Loucy (cell line): ENCODE results near the gene WNT3.

Source experiments
- H2AFZ ChIP-seq: fragments of 200-600 bp; sonication (generic); 2 replicates; pipeline ENCODE4 v1.6.0; 2016; ENCODE audit warnings: antibody characterized with exemption, mild to moderate bottlenecking, low read length, moderate library complexity
- H3F3A ChIP-seq: fragments of 200-600 bp; 2 replicates; pipeline ENCODE4 v1.6.0; 2016; ENCODE audit warnings: antibody characterized with exemption, low read depth, mild to moderate bottlenecking
- H3K27me3 ChIP-seq: fragments of 200-600 bp; sonication (generic); 2 replicates; pipeline ENCODE4 v1.6.1; 2014; ENCODE audit warnings: low read length, mild to moderate bottlenecking; ENCODE audit not compliant: insufficient read depth, poor library complexity, severe bottlenecking
- H3K36me3 ChIP-seq: fragments of 200-600 bp; sonication (generic); 2 replicates; pipeline ENCODE4 v1.6.1; 2016; ENCODE audit warnings: low read length; ENCODE audit not compliant: insufficient read depth
- H3K4me1 ChIP-seq: fragments of 200-600 bp; sonication (generic); 2 replicates; pipeline ENCODE4 v1.5.1; 2014; ENCODE audit warnings: low read length, mild to moderate bottlenecking; ENCODE audit not compliant: insufficient read depth, poor library complexity, severe bottlenecking
- H3K4me2 ChIP-seq: fragments of 200-600 bp; sonication (generic); 2 replicates; pipeline ENCODE4 v1.6.0; 2014; ENCODE audit warnings: antibody characterized with exemption, low read length, low read depth, mild to moderate bottlenecking; ENCODE audit not compliant: poor library complexity, severe bottlenecking
- H3K4me3 ChIP-seq: fragments of 200-600 bp; sonication (generic); 2 replicates; pipeline ENCODE4 v1.5.1; 2014; ENCODE audit warnings: low read length, mild to moderate bottlenecking, mixed read lengths; ENCODE audit not compliant: poor library complexity, severe bottlenecking
- H3K79me2 ChIP-seq: fragments of 200-600 bp; sonication (generic); 2 replicates; pipeline ENCODE4 v1.6.1; 2014; ENCODE audit warnings: low read length; ENCODE audit not compliant: insufficient read depth
- H3K9ac ChIP-seq: fragments of 200-600 bp; sonication (generic); 2 replicates; pipeline ENCODE4 v1.6.0; 2014; ENCODE audit warnings: mild to moderate bottlenecking, low read depth, low read length, moderate library complexity; ENCODE audit not compliant: poor library complexity, severe bottlenecking
- H3K9me2 ChIP-seq: fragments of 200-600 bp; sonication (generic); replicated peaks from 2 replicates; pipeline ENCODE4 v1.6.1; 2016; ENCODE audit warnings: low read depth, low read length, mixed read lengths
- H3K9me3 ChIP-seq: fragments of 200-600 bp; sonication (generic); 2 replicates; pipeline ENCODE4 v1.6.1; 2014; ENCODE audit warnings: mild to moderate bottlenecking, antibody characterized with exemption, low read length, low read depth; ENCODE audit not compliant: insufficient read depth
- H4K20me1 ChIP-seq: fragments of 200-600 bp; sonication (generic); 2 replicates; pipeline ENCODE4 v1.6.0; 2014; ENCODE audit warnings: antibody characterized with exemption, low read length, mild to moderate bottlenecking; ENCODE audit not compliant: insufficient read depth, poor library complexity, severe bottlenecking
- EZH2phosphoT487 ChIP-seq: fragments of 200-600 bp; IDR thresholded peaks from 2 replicates; pipeline ENCODE4 v1.6.1; 2018; ENCODE audit warnings: antibody characterized with exemption, mild to moderate bottlenecking, moderate library complexity, borderline replicate concordance
- TF ChIP-seq, protein P1 (sequence below): fragments of 200-600 bp; sonication (generic); conservative IDR thresholded peaks from 2 replicates; pipeline ENCODE4 v1.5.1; 2014; ENCODE audit warnings: mild to moderate bottlenecking, antibody characterized with exemption, low read length

Gene WNT3

DNA sequence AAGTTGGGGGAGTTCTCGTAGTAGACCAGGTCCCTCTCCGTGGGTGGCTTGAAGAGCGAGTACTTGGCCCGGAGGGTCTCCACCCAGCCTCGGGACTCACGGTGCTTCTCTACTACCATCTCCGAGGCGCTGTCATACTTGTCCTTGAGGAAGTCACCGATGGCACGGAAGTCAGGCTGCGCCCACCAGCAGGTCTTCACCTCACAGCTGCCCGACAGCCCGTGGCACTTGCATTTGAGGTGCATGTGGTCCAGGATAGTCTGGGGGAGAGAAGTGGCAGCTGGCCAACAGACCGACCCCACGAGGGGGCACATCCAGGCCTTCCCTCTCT, 50.0 kb downstream of the WNT3 start:
- no peaks in the 10 kb centered on the region for H3K9me2 ChIP-seq
- no peaks in the 10 kb centered on the region for H3K27me3 ChIP-seq
- no peaks in the 10 kb centered on the region for H4K20me1 ChIP-seq
- H3K4me3 ChIP-seq: no peak overlapping the region
- H3K4me1 ChIP-seq: peaks cover 16% of the 10 kb centered on the region
- no peaks in the 10 kb centered on the region for H3K36me3 ChIP-seq
- no peaks in the 10 kb centered on the region for H3F3A ChIP-seq
- no peaks in the 10 kb centered on the region for H3K79me2 ChIP-seq
- no peak overlapping the region for H3K4me2 ChIP-seq
- no peak overlapping the region for H3K9ac ChIP-seq
- H3K9me3 ChIP-seq: no peaks in the 10 kb centered on the region
- no peak overlapping the region for H2AFZ ChIP-seq
- no peak for TF ChIP-seq EZH2phosphoT487
- TF ChIP-seq, protein P1, sequence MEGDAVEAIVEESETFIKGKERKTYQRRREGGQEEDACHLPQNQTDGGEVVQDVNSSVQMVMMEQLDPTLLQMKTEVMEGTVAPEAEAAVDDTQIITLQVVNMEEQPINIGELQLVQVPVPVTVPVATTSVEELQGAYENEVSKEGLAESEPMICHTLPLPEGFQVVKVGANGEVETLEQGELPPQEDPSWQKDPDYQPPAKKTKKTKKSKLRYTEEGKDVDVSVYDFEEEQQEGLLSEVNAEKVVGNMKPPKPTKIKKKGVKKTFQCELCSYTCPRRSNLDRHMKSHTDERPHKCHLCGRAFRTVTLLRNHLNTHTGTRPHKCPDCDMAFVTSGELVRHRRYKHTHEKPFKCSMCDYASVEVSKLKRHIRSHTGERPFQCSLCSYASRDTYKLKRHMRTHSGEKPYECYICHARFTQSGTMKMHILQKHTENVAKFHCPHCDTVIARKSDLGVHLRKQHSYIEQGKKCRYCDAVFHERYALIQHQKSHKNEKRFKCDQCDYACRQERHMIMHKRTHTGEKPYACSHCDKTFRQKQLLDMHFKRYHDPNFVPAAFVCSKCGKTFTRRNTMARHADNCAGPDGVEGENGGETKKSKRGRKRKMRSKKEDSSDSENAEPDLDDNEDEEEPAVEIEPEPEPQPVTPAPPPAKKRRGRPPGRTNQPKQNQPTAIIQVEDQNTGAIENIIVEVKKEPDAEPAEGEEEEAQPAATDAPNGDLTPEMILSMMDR: no peak

DNA sequence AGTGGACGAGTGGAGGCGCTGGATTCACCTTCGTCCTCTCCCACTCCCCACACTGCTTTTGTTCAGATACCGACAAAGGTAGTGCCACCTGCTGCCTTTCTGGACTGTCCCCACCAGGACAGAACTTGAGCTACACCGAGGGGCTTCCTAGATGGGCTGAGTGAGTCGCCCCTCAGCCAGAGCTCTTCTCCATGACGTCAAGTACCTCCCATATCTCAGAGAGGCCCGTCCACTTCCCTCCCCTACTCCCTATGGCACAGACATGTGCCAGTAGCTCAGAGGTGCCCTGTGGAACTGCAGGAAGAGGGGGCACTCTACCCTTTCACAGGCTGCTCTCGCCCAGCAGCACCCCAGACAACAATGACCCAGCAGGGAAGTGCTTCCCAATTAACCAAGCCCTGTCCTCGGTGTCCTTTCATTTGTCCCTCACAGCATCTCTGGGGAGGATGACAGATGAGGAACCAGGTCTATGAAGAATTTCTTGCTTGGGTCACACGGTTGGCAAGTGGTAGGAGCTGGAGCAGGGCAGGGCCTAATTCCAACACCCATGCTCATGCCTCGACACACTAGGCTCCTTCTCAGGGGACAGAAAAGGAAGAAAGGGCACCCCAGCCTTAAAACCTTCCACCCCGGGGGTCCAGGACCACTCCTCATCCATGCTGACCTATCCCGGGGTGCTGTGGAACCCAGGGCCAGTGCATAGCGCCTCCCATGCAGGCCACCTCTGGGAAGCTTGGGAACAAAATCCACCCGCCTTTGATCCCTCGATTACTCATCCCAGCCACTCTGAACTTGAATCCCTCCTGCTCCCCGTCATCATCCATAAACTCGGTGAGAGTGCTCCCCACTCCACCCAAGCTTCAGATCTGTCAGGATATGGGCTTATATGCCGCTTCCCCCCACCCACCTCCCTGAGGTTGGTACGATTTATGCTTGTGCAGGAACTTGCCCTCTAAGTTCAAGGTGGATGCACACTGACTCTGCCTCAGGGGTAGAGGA, 51.7 kb downstream of the WNT3 start:
- TF ChIP-seq EZH2phosphoT487: no peak
- TF ChIP-seq, protein P1: no peak
- Histone ChIP-seq H3K9me3 (no peaks in the 10 kb centered on the region), H3K27me3 (no peaks in the 10 kb centered on the region), H2AFZ (no peak overlapping the region), H3K4me1 (no peaks in the 10 kb centered on the region), H3K4me3 (no peak overlapping the region), H3K36me3 (no peaks in the 10 kb centered on the region), H3K4me2 (no peak overlapping the region), H3K79me2 (no peaks in the 10 kb centered on the region), H3K9me2 (no peaks in the 10 kb centered on the region), H4K20me1 (no peaks in the 10 kb centered on the region), H3K9ac (no peak overlapping the region), H3F3A (no peaks in the 10 kb centered on the region)

DNA sequence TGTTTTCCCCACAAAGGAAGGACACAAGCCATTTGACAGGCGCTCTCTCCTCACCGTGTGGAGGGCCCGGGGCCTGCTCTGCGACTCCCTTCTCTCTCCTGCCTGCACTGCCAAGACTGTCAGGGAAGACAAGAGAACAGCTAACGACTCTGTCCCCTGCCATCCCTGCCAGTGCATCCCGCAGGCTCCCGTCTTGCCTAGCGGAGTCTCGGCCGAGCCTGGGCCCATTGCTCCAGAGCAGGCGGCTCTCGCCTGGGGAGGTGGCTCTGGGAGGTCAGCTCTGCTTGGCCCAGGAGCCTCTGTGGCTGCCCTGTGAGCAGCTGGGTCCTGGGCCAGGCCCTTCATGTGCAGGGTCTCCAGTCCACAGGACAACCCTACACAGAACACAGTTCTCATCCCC, 53.0 kb downstream of the WNT3 start:
- TF ChIP-seq EZH2phosphoT487: no peak
- TF ChIP-seq, protein P1: no peak

More for the DNA sequence above, 53.0 kb downstream of the WNT3 start:
- no peaks in the 10 kb centered on the region for H3K79me2 ChIP-seq
- no peaks in the 10 kb centered on the region for H3K9me2 ChIP-seq
- no peaks in the 10 kb centered on the region for H3F3A ChIP-seq
- H3K27me3 ChIP-seq: no peaks in the 10 kb centered on the region
- no peak overlapping the region for H3K9ac ChIP-seq
- no peaks in the 10 kb centered on the region for H3K36me3 ChIP-seq
- no peaks in the 10 kb centered on the region for H3K4me1 ChIP-seq
- H3K4me3 ChIP-seq: no peak overlapping the region
- no peak overlapping the region for H2AFZ ChIP-seq
- no peaks in the 10 kb centered on the region for H3K9me3 ChIP-seq
- no peaks in the 10 kb centered on the region for H4K20me1 ChIP-seq
- no peak overlapping the region for H3K4me2 ChIP-seq
